NCI-H748 (cell line): ENCODE data around the gene SERPINB13.

Experiments
- DNase-seq: peaks from one replicate; lab custom pipeline; 2025; ENCODE audit not compliant: unreplicated experiment; lab: John Stamatoyannopoulos, UW

Gene SERPINB13

DNA sequence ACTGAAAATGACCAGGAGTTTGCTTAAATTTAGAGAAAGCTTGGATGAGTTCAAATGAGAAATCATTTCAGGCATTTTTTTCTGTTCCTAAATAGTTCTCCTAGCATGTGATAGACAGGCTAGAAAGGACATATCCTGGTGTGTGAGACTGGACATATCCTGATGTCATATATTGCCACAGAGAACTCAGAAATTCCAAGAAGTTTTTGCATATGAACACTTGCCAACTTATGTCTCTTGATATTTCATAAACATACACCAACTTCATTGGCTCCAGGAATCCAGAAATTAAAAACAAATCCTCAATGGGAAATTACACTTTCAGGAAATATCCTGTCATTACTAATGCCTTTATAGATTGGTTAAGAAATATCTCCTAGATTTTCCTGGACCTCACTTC is 59.8 kb downstream of the SERPINB13 start:
- DNase-seq: no peak

DNA sequence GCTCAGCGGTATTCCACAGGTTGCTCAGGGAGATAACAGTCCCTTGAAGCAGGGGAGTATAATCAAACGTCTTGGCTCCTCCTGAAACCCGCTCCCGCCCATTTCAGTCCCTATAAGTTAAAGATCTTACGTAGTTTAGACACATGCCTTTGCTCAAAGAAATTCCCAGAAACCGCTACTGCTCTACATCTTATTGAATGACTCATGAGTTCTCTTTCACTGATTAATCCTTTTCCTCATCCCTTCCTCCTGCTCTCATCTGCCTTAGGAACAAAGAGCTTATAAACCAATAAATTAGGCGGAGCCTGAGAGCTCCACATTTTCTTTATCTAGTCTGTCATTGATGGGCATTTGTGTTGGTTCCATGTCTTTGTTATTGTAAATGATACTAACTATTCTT is 61.1 kb downstream of the SERPINB13 start:
- DNase-seq: no peak
